HepG2 (cell line): ENCODE measurements around the gene ARHGEF12. TPM values are rescaled to one million over a fixed set of nuclear protein-coding genes. Genes with fewer than 3 reads are reported as not detected.

Experiments used
- ARNT ChIP-seq: fragments of 450-650 bp; IDR thresholded peaks from 2 replicates; pipeline ENCODE4 v1.6.1; 2017
- CREM ChIP-seq, 2 experiments: sonication (generic) in 1 of 2; formaldehyde crosslinking in 1 of 2; IDR thresholded peaks; 2 replicates each; pipeline versions ENCODE4 v1.4.0 to v1.6.1; 2016 to 2020; ENCODE audit warnings: antibody characterized with exemption in 1 of 2, mild to moderate bottlenecking in 1 of 2, missing genetic modification reagents in 1 of 2
- EHMT2 ChIP-seq: fragments of 200-600 bp; sonication (generic); IDR thresholded peaks from 2 replicates; pipeline ENCODE4 v1.7.0; 2017; ENCODE audit warnings: antibody characterized with exemption, low read depth, low read length, borderline replicate concordance
- GATAD1 ChIP-seq: IDR thresholded peaks from 2 replicates; pipeline ENCODE4 v1.6.1; 2016; ENCODE audit warnings: missing genetic modification reagents, missing compliant biosample characterization
- HMGXB4 ChIP-seq, 2 experiments: sonication (generic) in 1 of 2; formaldehyde crosslinking in 1 of 2; IDR thresholded peaks; 2 replicates each; pipeline versions ENCODE4 v1.4.0 to v1.6.1; 2018 to 2020; ENCODE audit warnings: missing genetic modification reagents in 2 of 2, borderline replicate concordance in 1 of 2, low read depth in 1 of 2, mild to moderate bottlenecking in 1 of 2, missing biosample characterization in 1 of 2
- IRF9 ChIP-seq: sonication (generic); formaldehyde crosslinking; IDR thresholded peaks from 2 replicates; pipeline ENCODE4 v1.8.0; 2022; ENCODE audit warnings: missing genetic modification reagents, mild to moderate bottlenecking, borderline replicate concordance
- ISX ChIP-seq: sonication (generic); formaldehyde crosslinking; conservative IDR thresholded peaks from 2 replicates; pipeline ENCODE4 v1.5.0; 2020; ENCODE audit warnings: missing genetic modification reagents
- KLF15 ChIP-seq: sonication (generic); formaldehyde crosslinking; IDR thresholded peaks from 2 replicates; pipeline ENCODE4 v1.8.1; 2023; ENCODE audit warnings: borderline replicate concordance, mild to moderate bottlenecking, inconsistent platforms, missing genetic modification reagents, mixed read lengths
- ZNF737 ChIP-seq: sonication (generic); formaldehyde crosslinking; IDR thresholded peaks from 2 replicates; pipeline ENCODE4 v1.5.0; 2020; ENCODE audit warnings: missing genetic modification reagents, mild to moderate bottlenecking, borderline replicate concordance
- ZNF850 ChIP-seq: sonication (generic); formaldehyde crosslinking; conservative IDR thresholded peaks from 2 replicates; pipeline ENCODE4 v1.9.0; 2021; ENCODE audit warnings: mild to moderate bottlenecking, missing genetic modification reagents
- polyA plus RNA-seq, 8 experiments: library from polyadenylated mRNA; depleted of rRNA in 3 of 8; stranded (reverse) in 7 of 8; unstranded in 1 of 8; fragments of >200 nt; fragmentation: Illumina TruSeq in 4 of 8; extraction: Trizol in 4 of 8; gene quantifications; 2 replicates each; pipeline versions ENCODE4 v1.2.1 to v1.2.3, GENCODE V29; 2011 to 2016; ENCODE audit warnings: low read depth in 4 of 8, missing spikeins in 1 of 8, mixed read lengths in 1 of 8; ENCODE audit not compliant: insufficient read depth in 1 of 8
- total RNA-seq, 5 experiments: library from RNA; depleted of rRNA; stranded (reverse); fragments of >200 nt; fragmentation: Illumina TruSeq; extraction: Trizol; gene quantifications; 2 replicates each; pipeline ENCODE4 v1.2.3, GENCODE V29; 2016; ENCODE audit warnings: low read depth in 1 of 5
- TF ChIP-seq, protein P1 (sequence below): sonication (generic); formaldehyde crosslinking; IDR thresholded peaks from one replicate; pipeline ENCODE4 v1.5.1; 2020; ENCODE audit warnings: mild to moderate bottlenecking, missing genetic modification reagents; ENCODE audit errors: not compliant biosample characterization
- TF ChIP-seq, protein P2 (sequence below): sonication (generic); formaldehyde crosslinking; IDR thresholded peaks from 2 replicates; pipeline ENCODE4 v1.4.0; 2020; ENCODE audit warnings: mild to moderate bottlenecking, missing genetic modification reagents, borderline replicate concordance
- TF ChIP-seq, protein P3 (sequence below): sonication (generic); formaldehyde crosslinking; IDR thresholded peaks from 2 replicates; pipeline ENCODE4 v1.5.0; 2020; ENCODE audit warnings: missing genetic modification reagents

Gene ARHGEF12
- total and polyA plus RNA-seq, 2 of the 13 experiments (the other 11 are each of a cell fraction or from before 2014, with no cell fraction given): 17.9 to 54.4 TPM

DNA sequence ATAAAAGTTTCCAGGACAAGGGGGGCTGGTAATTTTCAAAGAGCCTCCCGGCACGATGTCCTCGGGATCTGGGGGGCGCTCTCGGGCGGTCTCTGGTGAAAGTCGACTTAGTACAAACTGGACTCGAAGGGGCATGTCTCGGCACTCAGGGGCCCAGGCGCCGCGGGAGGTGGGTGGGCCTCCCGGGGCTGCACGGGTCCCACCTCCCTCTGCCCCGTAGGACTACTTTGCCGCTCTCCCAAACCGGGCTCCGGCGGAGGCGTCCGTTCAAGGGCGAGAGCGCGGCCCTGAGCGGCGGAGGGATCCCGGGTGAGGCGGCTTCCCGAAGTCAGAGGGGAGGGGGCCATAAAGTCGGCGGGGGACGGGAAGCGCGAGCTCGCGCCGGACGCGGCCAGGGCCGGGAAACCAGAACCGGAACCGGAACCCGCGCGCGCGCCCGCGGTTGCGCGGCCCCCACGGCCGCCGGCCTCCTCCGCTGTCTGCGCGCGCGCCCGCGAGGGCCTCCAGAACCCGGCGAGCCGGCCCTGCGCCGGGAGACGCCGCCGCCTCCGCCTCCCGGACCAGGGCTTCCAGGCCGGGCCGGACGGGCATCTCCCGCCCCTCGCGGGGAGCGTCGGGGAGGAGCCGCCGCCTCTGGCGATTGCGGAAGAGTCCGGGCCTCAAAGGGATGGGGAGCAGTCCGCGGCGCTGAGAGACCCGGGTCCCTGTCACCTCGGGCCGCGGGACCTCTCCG lies at the start of gene ARHGEF12 (continued):
- TF ChIP-seq, protein P1, sequence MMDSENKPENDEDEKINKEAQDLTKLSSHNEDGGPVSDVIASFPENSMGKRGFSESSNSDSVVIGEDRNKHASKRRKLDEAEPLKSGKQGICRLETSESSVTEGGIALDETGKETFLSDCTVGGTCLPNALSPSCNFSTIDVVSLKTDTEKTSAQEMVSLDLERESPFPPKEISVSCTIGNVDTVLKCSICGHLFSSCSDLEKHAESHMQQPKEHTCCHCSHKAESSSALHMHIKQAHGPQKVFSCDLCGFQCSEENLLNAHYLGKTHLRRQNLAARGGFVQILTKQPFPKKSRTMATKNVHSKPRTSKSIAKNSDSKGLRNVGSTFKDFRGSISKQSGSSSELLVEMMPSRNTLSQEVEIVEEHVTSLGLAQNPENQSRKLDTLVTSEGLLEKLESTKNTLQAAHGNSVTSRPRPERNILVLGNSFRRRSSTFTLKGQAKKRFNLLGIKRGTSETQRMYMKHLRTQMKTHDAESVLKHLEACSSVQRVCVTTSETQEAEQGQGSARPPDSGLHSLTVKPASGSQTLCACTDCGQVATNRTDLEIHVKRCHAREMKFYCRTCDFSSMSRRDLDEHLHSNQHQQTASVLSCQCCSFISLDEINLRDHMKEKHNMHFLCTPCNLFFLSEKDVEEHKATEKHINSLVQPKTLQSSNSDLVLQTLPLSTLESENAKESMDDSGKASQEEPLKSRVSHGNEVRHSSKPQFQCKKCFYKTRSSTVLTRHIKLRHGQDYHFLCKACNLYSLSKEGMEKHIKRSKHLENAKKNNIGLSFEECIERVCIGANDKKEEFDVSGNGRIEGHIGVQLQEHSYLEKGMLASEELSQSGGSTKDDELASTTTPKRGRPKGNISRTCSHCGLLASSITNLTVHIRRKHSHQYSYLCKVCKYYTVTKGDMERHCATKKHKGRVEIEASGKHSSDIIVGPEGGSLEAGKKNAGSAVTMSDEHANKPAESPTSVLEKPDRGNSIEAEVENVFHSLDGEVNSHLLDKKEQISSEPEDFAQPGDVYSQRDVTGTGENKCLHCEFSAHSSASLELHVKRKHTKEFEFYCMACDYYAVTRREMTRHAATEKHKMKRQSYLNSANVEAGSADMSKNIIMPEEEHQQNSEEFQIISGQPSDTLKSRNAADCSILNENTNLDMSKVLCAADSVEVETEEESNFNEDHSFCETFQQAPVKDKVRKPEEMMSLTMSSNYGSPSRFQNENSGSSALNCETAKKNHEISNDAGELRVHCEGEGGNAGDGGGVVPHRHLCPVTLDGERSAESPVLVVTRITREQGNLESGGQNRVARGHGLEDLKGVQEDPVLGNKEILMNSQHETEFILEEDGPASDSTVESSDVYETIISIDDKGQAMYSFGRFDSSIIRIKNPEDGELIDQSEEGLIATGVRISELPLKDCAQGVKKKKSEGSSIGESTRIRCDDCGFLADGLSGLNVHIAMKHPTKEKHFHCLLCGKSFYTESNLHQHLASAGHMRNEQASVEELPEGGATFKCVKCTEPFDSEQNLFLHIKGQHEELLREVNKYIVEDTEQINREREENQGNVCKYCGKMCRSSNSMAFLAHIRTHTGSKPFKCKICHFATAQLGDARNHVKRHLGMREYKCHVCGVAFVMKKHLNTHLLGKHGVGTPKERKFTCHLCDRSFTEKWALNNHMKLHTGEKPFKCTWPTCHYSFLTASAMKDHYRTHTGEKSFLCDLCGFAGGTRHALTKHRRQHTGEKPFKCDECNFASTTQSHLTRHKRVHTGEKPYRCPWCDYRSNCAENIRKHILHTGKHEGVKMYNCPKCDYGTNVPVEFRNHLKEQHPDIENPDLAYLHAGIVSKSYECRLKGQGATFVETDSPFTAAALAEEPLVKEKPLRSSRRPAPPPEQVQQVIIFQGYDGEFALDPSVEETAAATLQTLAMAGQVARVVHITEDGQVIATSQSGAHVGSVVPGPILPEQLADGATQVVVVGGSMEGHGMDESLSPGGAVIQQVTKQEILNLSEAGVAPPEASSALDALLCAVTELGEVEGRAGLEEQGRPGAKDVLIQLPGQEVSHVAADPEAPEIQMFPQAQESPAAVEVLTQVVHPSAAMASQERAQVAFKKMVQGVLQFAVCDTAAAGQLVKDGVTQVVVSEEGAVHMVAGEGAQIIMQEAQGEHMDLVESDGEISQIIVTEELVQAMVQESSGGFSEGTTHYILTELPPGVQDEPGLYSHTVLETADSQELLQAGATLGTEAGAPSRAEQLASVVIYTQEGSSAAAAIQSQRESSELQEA (CRISPR knock-in tag): no peak
- peak; percentile 69; the same call in 1 of the 2 replicates for TF ChIP-seq GATAD1 (CRISPR knock-in tag)
- TF ChIP-seq KLF15: 0 out of 2 replicates have a peak, but pooled peaks have one; percentile 38
- peak; percentile 52; the same call in 1 of the 2 replicates for TF ChIP-seq IRF9 (CRISPR knock-in tag)
- TF ChIP-seq CREM (IDR thresholded peaks at IDR 0.05): 0 out of 2 replicates have a peak, but pooled peaks have one; percentile 13
- TF ChIP-seq CREM (CRISPR knock-in tag; IDR thresholded peaks at IDR 0.05): no peak
- TF ChIP-seq EHMT2: no peak
- TF ChIP-seq, protein P2, sequence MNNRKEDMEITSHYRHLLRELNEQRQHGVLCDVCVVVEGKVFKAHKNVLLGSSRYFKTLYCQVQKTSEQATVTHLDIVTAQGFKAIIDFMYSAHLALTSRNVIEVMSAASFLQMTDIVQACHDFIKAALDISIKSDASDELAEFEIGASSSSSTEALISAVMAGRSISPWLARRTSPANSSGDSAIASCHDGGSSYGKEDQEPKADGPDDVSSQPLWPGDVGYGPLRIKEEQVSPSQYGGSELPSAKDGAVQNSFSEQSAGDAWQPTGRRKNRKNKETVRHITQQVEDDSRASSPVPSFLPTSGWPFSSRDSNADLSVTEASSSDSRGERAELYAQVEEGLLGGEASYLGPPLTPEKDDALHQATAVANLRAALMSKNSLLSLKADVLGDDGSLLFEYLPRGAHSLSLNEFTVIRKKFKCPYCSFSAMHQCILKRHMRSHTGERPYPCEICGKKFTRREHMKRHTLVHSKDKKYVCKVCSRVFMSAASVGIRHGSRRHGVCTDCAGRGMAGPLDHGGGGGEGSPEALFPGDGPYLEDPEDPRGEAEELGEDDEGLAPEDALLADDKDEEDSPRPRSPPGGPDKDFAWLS (CRISPR knock-in tag): no peak
- 0 out of 2 replicates have a peak, but pooled peaks have one; percentile 26 for TF ChIP-seq ZNF737
- TF ChIP-seq ISX (CRISPR knock-in tag): no peak
- 0 out of 2 replicates have a peak, but pooled peaks have one; percentile 31 for TF ChIP-seq ZNF850 (CRISPR knock-in tag)
- TF ChIP-seq, protein P3, sequence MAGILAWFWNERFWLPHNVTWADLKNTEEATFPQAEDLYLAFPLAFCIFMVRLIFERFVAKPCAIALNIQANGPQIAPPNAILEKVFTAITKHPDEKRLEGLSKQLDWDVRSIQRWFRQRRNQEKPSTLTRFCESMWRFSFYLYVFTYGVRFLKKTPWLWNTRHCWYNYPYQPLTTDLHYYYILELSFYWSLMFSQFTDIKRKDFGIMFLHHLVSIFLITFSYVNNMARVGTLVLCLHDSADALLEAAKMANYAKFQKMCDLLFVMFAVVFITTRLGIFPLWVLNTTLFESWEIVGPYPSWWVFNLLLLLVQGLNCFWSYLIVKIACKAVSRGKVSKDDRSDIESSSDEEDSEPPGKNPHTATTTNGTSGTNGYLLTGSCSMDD (CRISPR knock-in tag): no peak
- TF ChIP-seq ARNT: no peak
- peak; percentile 92 to 99; a peak in 3 of 4 replicates for TF ChIP-seq HMGXB4 (CRISPR knock-in tag; IDR thresholded peaks at IDR 0.05; ENCODE audit: borderline replicate concordance in 1 of 2, low read depth in 1 of 2)
